Measurements from ENCODE around the gene ZNF101. TPM values are rescaled to one million over a fixed set of nuclear protein-coding genes. Genes with fewer than 3 reads are reported as not detected.

The ZNF101 gene
- total and polyA plus RNA-seq, 2 experiments from 2014 or later = 5.9 to 6.0 TPM

DNA sequence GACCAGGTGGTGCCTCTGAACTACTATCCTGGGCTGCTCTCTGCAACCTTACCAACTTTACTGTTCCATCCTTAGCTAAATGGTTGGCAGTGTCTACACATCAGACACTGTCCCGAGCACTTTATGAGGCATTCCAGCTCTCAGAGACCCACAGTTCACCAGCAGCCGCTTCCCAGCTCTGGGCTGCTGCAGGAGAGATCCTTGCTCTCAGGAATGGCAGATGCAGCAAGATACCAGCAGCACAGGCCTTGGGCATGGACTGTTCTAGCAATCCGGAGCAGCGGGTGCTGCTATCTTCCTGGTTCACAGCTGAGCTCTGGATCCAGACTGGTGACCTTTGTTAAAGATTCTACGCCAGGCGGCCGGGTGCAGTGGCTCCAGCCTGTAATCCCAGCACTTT is 37.3 kb upstream of the ZNF101 start:
- Histone ChIP-seq H3K9me3 (ENCODE audit: low read depth) (no peaks in the 10 kb centered on the region), H3K27me3 (no peaks in the 10 kb centered on the region)
- no peak for DNase-seq (ENCODE audit: low read depth in 1 of 2, low spot score in 1 of 2)

DNA sequence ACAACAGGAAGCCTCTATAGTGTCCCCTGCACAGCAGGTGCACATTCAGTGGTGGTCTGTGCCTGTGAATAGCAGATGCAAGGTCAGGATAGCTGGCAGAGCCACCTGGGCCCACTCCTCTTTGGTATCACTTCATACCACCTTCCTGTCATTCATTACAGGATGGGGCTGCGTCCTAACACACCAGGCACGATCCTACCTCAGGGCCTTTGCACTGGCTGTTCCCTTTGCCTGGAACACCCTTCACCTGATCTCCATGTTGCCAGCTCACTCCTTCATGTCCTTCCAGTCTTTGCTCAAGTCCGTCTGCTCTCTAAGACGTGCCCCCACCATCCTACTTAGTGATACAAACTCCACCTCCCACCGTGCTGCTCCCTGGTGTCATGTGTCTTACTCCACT is 36.0 kb upstream of the ZNF101 start:
- DNase-seq (ENCODE audit: low read depth in 1 of 2, low spot score in 1 of 2) = no peak
- no peaks in the 10 kb centered on the region for H3K4me1 ChIP-seq (ENCODE audit: low read depth)
- no peak overlapping the region for H3K27ac ChIP-seq
- H3K27me3 ChIP-seq = no peaks in the 10 kb centered on the region
- H3K36me3 ChIP-seq = peaks cover 5% of the 10 kb centered on the region
- no peaks in the 10 kb centered on the region for H3K9me3 ChIP-seq (ENCODE audit: low read depth)
- H3K4me3 ChIP-seq = no peak overlapping the region
- TF ChIP-seq, protein P1, sequence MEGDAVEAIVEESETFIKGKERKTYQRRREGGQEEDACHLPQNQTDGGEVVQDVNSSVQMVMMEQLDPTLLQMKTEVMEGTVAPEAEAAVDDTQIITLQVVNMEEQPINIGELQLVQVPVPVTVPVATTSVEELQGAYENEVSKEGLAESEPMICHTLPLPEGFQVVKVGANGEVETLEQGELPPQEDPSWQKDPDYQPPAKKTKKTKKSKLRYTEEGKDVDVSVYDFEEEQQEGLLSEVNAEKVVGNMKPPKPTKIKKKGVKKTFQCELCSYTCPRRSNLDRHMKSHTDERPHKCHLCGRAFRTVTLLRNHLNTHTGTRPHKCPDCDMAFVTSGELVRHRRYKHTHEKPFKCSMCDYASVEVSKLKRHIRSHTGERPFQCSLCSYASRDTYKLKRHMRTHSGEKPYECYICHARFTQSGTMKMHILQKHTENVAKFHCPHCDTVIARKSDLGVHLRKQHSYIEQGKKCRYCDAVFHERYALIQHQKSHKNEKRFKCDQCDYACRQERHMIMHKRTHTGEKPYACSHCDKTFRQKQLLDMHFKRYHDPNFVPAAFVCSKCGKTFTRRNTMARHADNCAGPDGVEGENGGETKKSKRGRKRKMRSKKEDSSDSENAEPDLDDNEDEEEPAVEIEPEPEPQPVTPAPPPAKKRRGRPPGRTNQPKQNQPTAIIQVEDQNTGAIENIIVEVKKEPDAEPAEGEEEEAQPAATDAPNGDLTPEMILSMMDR (IDR thresholded peaks at IDR 0.05; ENCODE audit: low read depth, low read length) = no peak

More for the DNA sequence above, 37.3 kb upstream of the ZNF101 start:
- no peak overlapping the region for H3K27ac ChIP-seq
- peaks cover 5% of the 10 kb centered on the region for H3K36me3 ChIP-seq
- H3K4me3 ChIP-seq = no peak overlapping the region
- H3K4me1 ChIP-seq (ENCODE audit: low read depth) = no peaks in the 10 kb centered on the region
- TF ChIP-seq, protein P1 (IDR thresholded peaks at IDR 0.05; ENCODE audit: low read depth, low read length) = no peak

DNA sequence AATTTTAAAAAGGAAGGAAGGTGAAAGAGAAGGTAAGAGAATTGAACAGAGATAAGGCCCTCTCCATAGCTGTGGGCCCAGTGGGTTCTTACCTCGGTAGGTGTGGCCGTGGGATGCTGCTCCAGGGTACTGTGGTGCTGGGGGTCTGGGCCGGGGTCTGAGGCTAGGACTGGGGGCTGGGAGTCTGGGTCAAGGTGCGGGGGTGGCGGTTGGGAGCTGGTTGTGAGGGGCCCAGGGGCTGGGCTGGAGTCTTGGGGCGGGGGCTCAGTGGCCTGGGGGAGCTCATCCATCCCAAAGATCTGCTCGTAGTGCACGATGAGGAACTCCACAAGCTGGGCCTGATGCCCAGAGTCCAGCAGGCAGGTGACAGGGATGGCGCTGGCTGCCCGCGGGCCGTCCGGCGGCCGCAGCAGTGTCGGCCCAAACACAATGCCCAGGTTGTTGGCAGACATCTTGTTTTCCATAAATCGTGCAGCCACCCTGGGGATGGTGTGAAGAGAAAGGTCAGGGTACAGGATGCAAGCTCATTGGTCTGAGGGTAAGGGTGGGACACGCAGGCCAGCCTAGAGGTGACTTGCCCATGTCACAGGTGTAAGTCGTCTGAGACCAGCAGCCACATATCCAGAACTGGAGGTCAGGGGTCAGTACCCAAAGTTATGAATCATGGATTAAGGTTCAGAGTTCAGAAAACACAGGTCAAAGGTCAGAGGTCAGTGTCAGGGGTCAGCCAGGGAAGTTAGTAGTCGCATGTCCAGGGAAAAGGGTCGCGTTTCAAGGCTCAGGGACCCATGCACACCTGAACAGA is 34.7 kb upstream of the ZNF101 start:
- H3K4me3 ChIP-seq = no peak overlapping the region
- no peaks in the 10 kb centered on the region for H3K27me3 ChIP-seq
- no peak overlapping the region for H3K27ac ChIP-seq
- peaks cover 5% of the 10 kb centered on the region for H3K36me3 ChIP-seq
- DNase-seq (ENCODE audit: low read depth in 1 of 2, low spot score in 1 of 2) = no peak
- no peaks in the 10 kb centered on the region for H3K9me3 ChIP-seq (ENCODE audit: low read depth)
- no peaks in the 10 kb centered on the region for H3K4me1 ChIP-seq (ENCODE audit: low read depth)
- TF ChIP-seq, protein P1 (IDR thresholded peaks at IDR 0.05; ENCODE audit: low read depth, low read length) = no peak

DNA sequence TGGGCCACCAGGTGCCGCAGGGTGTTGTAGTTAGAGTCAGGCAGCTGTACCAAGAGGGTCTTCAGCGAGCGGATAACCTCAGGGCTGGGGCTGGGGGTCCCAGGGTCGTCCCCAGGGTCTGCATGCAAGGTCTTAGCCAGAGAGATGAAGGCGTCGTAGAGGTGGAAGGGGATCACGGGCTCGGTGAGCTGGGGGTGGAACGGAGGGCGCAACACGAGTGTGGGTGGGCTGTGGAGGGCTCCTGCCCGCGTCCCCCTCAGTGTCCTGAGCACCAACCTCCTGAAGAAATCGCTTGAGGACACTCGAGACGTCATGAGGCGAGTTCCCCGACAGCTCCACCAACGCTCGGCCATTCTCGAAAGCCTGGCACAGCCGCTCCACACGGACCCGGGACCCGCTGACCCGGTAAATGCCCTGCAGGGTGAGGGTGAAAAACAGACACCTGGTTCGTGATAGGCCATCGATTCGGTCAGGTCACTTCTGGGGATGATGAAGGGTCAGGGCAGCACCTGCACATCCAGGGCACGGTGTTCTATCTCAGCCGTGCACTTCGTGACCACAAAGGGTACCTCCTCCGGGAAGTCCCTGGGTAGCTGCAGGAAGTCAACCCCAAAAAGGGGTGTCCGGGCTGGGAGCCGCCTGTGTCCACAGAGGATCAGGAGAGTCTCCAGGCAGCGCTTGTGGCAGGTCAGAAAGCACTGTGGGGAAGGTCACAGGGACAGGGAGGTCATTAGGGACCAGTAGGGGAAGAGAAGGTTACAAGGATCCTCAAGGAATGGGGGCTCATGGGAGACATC is 33.9 kb upstream of the ZNF101 start:
- Histone ChIP-seq H3K27ac (no peak overlapping the region), H3K4me3 (no peak overlapping the region), H3K4me1 (ENCODE audit: low read depth) (no peaks in the 10 kb centered on the region), H3K27me3 (no peaks in the 10 kb centered on the region), H3K36me3 (peaks cover 5% of the 10 kb centered on the region), H3K9me3 (ENCODE audit: low read depth) (no peaks in the 10 kb centered on the region)
- DNase-seq (ENCODE audit: low read depth in 1 of 2, low spot score in 1 of 2) = no peak
- TF ChIP-seq, protein P1 (IDR thresholded peaks at IDR 0.05; ENCODE audit: low read depth, low read length) = no peak

DNA sequence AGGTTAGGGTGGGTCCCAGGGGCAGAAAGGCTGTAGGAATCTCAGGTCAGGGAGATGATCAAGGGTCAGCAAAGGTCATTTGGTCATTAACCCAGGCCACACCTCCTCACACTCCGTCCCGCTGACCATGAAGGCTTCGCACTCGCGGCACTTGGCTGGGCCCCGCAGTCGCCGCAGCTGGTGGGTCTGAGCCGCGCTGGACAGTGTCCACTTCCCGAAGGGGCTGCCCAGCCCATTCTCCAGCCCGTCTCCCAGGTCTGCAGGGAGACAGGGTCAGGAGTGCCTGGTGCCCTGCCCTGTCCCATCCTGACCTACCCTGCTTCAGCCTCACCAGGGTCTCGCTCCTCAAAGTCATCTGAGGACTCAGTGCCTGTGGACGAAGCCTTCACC is 33.3 kb upstream of the ZNF101 start:
- H3K4me1 ChIP-seq (ENCODE audit: low read depth) = no peaks in the 10 kb centered on the region
- peaks cover 5% of the 10 kb centered on the region for H3K36me3 ChIP-seq
- no peak for DNase-seq (ENCODE audit: low read depth in 1 of 2, low spot score in 1 of 2)
- H3K4me3 ChIP-seq = no peak overlapping the region
- H3K27ac ChIP-seq = no peak overlapping the region
- H3K9me3 ChIP-seq (ENCODE audit: low read depth) = no peaks in the 10 kb centered on the region
- H3K27me3 ChIP-seq = no peaks in the 10 kb centered on the region
- TF ChIP-seq, protein P1 (IDR thresholded peaks at IDR 0.05; ENCODE audit: low read depth, low read length) = no peak
